ENCODE measurements around the gene CSF1R. TPM values are rescaled to one million over a fixed set of nuclear protein-coding genes. Genes with fewer than 3 reads are reported as not detected.

Gene CSF1R
- total RNA-seq, 1 experiment from 2014 or later = 2.4 TPM

DNA sequence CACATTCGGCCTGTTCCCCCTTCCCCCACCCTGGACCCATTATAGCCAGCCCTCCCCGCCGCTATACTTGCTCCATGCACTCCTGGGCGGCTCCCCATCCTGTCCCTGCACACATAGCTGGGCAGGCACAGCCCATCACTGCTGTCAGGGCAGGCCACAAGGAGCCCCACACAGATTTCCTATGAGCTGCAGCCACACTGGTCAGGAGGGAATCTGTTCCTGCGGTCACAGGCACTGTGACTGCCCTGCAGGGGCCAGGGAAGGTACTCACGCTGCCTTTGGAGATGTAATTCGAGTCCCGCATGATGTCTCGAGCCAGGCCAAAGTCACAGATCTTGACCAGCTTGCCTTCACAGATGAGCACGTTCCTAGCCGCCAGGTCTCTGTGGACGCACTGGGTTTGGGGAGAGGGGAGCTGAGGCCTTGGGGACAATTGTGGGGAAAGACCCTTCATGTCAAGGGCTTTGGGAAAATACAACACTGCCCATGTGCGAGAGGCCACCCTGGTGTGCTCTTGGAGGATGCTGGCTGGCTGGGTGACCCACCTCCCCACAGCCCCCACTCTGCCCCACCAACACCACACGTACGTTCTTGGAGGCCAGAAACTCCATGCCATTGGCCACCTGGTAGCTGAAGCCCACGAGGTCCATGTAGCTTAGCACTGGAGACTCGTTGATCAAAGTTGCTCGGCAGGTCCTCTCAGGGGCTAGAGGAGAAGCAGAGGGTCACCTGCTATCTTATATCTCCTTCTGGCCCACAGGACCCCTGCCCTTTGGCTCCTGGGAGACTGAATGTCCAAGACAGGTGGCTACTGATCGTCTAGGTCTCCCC lies 34.5 kb upstream of the CSF1R start:
- no peak for DNase-seq (ENCODE audit: low read depth)

DNA sequence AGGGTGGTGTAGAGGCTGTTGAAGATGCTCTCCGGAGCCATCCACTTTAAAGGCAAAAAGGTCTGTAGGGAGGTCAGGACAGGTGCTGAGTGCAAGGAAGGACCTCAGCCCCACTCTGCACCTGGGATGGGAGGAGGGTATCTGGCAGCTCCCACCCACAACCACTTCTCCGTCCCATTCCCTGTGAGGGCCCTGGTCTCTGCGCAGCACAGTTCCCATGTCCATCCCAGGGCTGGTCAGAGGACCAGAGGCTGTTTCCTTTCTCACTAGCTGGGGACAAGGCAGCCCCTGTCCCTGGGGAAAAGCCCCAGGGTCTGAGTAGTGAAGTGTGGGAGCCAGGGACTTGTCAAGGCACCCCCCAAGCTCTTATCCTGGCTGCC lies 33.7 kb upstream of the CSF1R start:
- no peak for DNase-seq (ENCODE audit: low read depth)

DNA sequence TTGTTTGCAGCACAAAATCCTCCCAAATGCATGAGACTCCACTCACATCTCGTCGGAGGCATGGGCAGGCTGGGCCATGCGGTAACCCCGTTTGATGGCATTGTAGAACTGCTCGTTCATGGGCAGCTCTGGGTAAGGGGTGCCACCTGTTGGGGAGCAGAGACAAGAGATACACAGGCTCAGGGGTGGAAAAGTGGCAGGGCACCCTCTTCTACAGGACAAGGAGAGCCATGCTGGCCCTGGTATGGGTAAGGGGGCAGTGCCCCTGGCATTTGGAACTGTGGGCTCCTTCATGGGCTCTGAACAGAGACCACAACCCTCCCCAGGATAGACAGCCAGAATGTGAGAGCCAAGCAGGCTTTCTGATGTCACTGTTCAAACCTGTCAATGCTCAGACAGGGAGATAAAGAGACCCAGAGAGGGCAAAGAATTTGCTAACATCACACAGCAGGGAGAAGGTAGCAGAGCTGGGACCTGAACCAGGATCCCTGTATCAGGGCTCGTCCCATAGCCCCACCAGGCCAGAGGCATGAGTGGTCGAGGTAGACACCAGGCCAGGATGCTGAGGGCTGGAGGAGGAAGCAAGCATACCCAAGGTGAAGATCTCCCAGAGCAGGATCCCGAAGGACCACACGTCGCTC lies 33.2 kb upstream of the CSF1R start:
- DNase-seq (ENCODE audit: low read depth) = no peak

DNA sequence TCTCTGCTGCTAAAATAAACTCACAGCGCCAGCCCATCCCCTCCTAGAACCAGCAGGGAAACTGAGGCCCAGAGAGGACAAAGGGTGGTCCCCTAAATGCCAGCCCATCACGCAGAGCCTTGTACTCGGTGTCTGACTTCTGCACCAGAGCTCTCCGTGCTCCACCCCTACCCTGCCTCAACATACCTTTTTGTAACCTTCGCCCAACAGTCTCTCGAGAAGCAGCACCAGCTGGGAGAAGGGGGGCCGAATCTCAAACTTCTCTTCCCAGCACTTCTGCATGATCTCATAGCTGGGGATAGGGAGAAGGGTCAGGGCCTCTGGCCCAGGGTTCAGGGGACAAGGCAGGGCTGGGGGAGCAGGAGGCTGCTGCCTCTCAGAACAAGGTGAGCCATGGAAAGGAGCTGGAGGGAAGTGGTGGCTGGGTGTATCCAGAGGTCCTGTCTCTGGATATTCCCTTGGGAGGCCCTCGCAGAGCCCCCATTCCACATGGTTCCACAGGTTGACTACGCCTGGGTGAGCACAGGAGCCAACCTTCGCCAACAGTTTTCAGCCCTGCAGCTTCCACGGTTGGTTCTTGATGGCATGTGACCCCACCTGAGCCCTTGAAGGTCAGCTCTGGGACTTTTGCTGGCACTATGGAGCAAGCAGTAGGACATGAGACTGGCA lies 32.3 kb upstream of the CSF1R start:
- no peak for DNase-seq (ENCODE audit: low read depth)

DNA sequence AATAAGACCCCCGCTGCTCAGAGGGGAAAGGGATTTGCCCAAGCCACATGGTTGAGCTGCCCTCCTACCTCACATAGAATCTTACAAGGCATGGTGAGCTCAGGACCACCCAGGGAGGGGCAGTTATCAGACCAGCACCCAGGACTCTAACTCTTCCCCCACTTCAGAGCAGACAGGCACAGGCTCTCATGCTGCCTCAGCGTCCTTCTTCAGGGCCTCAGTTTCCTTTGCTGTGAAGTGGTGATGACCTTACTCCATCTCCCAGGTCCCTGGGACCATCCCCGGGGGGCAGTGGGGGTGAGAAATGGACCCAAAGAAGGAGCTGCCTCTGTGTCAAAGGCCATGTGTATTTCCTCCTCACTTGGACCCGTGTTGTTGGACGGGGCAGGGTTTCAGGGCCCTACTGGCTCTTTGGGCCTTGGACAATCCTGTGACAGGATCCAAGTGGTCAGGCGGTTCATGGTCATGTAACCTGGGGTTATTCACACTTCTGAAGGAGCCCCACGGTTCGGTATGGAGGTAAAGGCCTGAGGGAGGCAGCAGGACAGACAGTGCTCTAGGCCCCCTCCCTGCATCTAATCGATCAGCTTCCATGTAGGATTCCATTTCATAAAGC lies 31.7 kb upstream of the CSF1R start:
- no peak for DNase-seq (ENCODE audit: low read depth)

DNA sequence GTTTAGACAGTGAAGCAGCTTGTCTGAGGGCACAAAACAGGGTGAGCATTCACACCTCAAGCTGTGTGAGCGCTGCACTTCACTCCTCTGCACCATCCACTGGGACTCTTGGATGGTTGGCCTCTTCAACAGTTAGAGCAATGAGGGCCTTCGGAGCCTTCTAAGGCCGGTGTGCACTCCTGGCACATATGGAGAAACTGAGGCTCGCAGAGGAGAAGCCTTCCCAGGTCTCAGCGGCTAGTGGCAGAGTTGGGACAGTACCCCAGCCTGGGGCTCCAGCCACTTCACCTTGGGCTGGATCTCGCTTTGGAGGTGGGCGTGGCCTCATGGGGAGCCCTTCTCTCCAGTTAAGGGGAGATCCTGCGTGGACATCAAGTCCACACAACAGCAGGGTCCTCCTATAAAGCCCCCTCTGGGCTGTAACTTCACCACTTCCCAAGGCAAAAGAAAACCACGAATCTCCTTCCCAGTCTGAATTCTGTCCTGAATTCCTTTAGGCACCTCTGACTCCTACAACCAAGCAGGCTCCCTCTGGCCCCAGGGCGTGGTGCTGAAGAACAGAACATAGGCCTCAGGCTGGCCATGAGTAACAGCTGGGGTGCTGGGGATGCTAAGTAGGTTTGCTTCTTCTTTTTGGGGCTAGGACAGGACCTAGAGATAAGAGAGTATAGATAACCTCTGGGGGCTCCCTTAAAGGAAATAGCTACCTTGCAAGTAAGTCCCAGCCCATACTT lies 30.5 kb upstream of the CSF1R start:
- peak; percentile 74 for DNase-seq (ENCODE audit: low read depth)

DNA sequence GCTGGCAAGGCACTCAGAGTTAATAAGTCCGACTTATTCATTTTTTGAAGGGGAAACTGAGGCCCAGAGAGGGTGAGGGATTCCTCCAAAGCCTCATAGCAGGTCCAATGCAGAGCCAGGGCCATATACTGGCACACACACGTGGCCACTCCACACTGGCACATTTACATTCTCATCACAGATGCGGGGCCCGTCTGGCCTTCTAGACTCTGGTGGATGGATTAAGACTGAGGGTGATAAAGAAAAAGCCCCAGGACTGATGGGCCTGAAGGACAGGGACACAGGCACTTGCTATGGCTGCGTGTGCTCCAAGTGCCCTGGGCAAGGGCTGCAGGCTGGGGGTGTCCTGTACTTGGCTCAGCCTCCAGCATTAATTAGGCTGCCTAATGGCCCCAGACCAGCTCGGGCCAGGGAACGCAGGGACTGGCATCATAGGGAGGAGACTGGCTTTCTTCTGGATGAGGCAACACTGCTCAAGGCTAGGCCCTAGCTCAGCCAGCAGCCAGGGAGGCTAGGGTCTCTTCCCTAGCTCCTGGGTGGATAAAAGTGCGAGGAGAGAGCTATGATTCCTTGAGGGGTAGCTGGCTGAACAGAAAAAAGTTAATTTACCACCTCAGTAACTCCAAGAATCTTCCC lies 28.5 kb upstream of the CSF1R start:
- no peak for DNase-seq (ENCODE audit: low read depth)

DNA sequence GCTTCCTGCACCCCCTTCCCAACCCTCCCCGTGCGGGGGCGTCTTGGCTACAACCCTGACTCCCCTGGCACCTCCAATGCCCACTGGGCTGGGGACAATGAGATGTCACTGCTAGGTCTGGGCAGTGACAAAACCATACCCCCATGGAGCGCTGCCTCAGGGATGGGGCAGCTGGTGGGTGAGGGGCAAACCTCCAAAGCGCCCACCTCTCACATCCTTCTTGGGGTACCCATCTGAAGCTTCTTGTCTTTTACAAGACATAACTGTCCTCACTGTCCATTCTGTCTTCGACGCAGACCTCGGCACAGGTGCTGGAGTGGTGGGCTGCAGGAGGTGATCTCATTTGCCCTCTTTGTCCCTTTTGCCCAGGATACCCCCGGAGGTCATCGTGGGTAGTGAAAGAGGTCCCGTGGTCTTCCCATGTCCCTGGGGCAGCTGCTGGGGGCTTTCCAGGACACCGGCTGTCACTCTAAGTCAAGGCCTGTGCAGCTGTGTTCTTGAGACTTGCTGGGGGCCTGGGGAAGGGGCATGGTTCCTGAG lies 27.8 kb upstream of the CSF1R start:
- no peak for DNase-seq (ENCODE audit: low read depth)

DNA sequence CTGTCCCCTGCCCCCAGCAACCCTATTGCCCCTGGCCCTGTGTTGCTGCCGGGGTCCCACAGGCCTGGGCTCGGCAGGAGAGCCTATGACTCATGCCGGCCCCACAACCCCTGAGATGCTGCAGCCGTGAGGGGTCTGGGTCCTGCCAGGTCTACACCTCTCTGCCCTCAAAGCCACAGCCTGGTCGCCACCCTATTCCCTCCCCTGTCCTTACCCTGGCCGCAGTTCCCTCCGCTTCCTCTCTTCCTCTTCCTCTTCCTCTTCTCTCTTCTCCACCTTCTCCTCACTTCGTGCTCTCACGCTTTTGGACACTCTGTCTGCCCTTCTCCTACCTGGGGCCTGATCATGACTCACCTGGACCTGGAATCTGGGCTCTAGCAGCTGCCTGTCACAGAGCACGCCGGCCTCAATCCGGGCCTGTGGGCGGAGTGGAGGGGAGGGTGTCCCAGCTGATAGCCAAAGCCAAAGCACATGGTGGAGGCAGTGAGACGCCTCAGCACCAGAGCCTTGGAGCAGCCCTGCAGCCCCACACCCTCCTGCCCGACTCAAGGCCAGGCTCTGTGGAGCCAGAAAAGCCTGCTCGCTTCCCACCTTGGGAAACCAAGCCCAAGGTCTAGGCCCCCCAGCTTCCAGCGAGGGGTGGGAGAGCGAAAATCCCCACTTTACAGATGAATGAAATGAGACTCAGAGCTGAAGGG lies 26.8 kb upstream of the CSF1R start:
- DNase-seq (ENCODE audit: low read depth) = peak; percentile 84

DNA sequence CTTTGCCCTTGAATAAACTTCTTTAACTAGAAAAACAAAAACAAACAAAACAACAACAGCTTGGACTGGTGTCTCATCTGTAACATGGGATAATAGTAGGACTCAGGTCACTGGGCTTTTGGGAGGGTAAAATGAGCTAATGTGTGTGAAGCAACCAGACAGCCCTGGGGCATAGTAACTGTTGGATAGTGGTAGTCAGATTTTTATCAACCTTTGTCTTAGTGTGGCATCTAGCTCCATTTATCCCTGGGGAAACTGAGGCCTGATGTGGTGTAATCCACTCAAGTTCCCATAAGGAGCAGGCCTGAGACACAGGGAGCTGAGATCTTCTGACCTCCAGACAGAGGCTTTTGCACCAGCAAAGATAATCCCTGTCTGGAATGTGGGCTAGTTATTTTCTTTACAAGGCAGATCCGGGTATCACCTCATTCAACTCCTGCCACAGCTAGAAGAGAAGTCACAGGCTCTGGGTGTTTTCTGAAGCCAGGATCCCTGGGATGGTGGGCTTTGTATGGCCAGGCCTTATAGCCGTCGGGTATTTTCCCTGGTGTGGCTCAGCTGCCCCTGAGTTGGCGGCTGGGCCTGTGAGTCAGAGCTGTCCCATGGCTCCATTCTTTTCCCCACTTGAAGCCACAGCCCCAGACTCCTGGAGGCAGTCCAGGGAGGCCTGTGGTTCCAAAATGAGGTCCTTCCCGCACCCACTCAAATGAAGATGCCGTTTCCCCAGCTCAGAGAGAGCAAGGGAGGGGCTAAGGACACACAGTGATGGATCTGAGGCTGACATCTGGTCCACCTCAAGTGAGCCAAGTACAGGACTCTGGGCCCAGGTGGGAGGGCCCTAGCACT lies 26.1 kb upstream of the CSF1R start:
- DNase-seq (ENCODE audit: low read depth) = peak; percentile 99

DNA sequence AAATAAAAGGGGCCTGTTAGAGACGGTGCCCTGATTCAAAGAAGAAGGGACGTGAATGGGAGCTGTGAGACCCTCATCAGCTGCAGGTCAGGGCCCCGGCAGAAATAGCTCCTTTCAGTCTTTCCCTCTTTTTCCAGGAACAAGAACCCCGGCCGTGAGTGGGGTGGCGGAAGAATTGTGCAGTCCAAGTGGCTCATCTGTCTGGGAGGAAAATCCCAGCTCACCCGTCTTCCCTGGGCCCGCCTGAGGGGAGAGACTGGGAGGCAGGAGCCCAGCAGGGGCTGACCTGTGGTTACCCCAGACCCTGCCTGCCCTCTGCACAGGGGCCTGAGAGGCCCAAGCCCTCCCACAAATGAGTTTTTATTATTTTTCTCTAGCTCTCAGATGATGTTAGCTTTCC lies 24.8 kb upstream of the CSF1R start:
- no peak for DNase-seq (ENCODE audit: low read depth)

DNA sequence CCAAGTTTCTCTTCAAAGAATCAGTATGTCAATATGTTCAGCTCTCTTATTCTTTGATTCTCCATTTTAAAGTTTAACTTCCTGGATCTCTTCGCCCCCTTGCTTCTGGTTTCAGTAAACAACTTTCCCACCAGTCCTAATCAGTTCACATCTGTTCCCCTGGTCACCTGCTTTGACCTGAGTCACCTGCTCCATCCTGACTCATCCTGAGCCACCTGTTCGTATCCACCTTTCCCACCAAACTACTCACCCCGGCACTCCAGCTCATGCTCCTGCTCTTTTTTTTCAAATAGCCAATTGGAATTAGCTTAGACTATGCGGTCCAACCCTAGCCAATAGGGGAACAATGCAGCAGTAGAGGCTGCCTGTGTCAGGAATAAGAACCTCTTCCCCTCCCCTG lies 23.6 kb upstream of the CSF1R start:
- no peak for DNase-seq (ENCODE audit: low read depth)

DNA sequence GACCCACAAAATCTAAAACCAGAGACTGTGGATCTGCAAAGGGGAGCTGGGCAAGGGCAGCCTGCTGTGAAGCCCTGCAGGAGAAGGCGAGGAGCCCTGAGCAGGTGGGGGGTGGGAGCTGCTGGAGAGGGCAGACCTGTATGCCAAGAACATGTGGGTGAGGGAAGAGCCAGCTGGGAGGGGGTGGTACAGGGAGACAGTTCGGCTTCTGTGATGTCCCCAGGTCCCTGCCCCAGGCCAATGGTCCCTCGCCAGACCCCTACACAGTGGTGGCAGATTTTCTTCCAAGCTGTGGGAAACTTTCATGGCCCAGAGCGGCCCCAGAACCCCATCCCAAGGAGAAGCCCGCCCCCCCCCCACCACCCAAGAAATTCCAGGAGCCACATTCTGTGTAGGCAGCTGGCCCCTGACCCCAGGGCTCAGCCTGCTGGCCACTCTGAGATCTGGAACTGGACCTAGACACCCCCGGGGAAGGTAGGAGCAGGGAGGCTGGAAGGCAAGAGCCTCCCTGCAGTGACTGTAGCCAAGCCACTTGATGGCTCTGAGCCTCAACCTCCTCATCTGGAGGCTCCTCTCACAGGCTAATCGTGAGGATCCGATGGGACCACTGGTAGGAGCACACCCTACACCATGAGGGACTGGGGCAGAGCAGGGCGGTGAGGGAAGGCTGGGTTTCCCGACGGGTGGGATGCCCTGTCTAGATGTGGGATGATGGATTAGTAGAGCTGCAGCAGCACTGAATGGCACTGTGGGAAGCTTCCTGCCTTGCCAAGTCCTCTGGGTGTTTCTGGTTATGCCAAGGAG lies 22.6 kb upstream of the CSF1R start:
- no peak for DNase-seq (ENCODE audit: low read depth)

DNA sequence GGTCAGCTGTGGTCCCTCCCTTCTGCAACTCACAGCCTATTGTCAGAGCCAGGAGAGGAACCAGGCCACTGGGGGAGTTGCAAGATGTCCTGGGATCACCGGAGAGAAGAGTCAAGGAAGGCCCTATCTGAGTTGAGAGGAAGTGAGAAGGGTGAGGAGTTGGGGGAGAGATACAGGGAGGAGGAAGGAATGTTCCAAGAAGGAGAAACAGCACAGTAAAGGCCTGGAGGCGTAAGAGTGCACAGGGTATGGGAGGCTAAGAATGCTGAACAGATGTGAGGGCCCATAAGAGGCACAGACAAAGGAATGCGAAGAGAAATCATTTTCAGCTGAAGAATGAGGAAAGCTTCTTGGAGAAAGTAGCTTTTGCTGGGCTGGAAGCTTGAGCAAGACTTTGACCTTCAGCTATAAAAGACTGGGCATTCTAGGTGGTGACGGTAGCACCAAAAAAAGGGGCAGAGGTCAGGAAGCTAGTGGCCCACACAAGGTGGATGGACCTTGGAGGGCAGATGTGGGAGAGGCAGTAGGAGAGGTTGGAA lies 21.6 kb upstream of the CSF1R start:
- DNase-seq (ENCODE audit: low read depth) = no peak

DNA sequence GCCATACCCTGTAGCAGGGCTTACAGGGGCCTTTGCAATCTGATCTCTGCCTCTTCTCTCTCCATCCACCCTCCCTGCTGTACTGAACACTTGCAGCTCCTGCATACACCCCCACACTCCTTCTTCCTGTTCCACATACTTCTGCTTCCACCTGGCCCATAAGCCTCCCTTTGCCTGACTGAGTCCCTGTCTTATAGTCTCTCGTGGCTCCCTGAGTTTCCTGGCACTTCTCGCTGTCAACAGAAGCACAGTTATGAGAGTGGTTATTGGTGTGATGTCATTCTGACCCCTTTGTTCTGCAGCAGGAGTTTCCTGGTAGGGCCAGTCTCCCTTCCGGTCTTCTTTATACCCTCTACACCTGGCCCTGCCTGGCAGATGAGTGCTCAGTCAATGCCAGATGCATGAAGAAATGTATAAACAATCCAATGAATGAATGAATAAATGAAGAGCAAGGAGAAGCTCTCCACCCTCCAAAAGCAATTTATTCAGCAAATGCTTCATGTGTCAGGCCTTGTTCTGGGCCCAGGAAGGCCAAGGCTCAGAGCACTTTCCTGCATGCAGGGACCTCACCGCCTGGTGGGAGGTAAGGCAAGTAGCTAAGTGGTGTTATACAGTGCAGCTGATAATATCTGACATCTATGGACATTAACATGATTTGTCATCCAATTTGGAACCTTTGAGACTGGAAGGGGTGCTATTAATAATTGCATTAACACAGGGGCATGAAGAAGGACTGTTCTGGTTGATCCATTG lies 20.5 kb upstream of the CSF1R start:
- DNase-seq (ENCODE audit: low read depth) = no peak

DNA sequence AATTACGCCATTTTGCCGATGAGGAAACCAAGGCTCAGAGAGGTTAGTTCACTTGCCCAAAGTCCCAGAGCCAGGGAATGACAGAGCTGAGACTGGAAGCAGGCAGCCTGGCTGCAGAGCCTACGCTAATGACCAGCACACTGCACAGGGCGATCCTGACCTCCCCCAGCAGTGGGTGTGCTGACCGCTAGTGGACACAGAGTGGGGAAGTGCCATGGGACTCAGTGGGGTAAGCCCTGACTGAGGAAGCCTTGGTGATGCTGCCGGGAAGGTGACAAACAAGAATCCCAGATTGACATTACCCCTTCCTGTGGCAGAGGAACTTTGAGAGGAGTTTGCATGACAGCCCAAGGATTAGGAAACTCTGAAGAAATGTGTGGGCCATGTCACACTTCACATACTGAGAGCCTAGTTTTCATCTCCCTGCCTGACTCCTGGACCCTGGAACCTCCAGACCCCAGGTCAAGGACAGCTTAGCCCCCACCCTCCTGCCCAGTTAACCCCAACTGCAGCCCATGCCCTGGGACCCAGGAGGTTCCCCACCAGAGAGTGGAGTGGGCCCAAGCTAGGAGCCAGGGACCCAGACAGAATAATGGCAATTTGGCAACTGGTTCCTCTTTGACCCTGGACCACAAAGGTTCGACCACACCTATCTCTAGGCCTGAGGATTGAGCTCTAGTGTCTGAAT lies 19.7 kb upstream of the CSF1R start:
- no peak for DNase-seq (ENCODE audit: low read depth)

DNA sequence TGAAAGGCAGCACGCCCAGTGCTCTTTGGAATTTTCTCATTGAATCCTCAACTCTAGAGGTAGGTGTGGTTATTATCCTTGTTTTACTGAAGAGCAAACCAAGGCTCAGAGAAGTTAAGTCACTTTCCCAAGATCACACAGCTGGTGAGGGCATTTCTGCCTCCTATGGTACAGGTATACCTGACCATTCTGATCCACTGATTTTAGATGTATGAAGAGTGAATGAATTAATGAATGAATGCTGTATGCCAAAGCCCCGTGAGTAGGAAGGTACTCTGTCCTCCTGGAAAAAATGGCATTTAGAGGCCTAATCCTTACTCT lies 18.2 kb upstream of the CSF1R start:
- DNase-seq (ENCODE audit: low read depth) = no peak

Measured in M059J (cell line).